ENCODE measurements around the gene CLDN22. TPM values are rescaled to one million over a fixed set of nuclear protein-coding genes. Genes with fewer than 3 reads are reported as not detected.
"Not testable (repeated sequence)": the region's sequence is repeated elsewhere in the genome, so short reads cannot be mapped to it uniquely, and the experiment has no call there.

CLDN22 gene
- total RNA-seq, 1 experiment from 2014 or later, result not detected

DNA sequence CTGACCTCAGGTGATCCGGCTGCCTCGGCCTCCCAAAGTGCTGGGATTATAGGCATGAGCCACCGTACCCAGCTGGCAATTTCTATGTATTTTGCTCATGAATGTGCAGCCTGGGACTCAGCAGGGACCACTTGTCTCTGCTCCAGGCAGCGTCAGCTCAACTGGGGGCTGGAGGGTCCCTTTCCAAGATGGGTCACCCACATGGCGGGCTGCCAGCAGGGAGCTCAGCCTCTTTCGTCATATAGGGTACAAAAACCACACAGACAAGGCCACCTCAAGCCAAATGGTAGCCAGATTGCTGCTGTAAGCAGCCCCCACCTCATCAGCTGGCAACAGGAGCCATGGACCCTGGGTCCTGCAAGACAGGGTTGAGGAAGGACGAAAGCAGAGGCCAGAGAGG is 4.5 kb upstream of the CLDN22 start:
- TF ChIP-seq, protein P1, sequence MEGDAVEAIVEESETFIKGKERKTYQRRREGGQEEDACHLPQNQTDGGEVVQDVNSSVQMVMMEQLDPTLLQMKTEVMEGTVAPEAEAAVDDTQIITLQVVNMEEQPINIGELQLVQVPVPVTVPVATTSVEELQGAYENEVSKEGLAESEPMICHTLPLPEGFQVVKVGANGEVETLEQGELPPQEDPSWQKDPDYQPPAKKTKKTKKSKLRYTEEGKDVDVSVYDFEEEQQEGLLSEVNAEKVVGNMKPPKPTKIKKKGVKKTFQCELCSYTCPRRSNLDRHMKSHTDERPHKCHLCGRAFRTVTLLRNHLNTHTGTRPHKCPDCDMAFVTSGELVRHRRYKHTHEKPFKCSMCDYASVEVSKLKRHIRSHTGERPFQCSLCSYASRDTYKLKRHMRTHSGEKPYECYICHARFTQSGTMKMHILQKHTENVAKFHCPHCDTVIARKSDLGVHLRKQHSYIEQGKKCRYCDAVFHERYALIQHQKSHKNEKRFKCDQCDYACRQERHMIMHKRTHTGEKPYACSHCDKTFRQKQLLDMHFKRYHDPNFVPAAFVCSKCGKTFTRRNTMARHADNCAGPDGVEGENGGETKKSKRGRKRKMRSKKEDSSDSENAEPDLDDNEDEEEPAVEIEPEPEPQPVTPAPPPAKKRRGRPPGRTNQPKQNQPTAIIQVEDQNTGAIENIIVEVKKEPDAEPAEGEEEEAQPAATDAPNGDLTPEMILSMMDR (IDR thresholded peaks at IDR 0.05; ENCODE audit: unreplicated experiment), result no peak
- DNase-seq (ENCODE audit: unreplicated experiment), result no peak
- H3K4me3 Mint-ChIP-seq (ENCODE audit: unreplicated experiment), result no peak overlapping the region
- CTCF ChIA-PET, result interaction anchor here (0.6 to 1.1 kb wide), 2 partner anchors 43 to 69 kb away, joined by 3 read pairs; no protein-coding TSS in a partner anchor
- peaks cover 6% of the 10 kb centered on the region for H3K9me3 Mint-ChIP-seq (ENCODE audit: unreplicated experiment)
- H3K36me3 Mint-ChIP-seq (ENCODE audit: insufficient read depth, unreplicated experiment), result peaks cover 13% of the 10 kb centered on the region
- H3K4me1 Mint-ChIP-seq (ENCODE audit: insufficient read depth, unreplicated experiment), result no peaks in the 10 kb centered on the region
- no peaks in the 10 kb centered on the region for H3K27me3 Mint-ChIP-seq (ENCODE audit: insufficient read depth, unreplicated experiment)
- intact Hi-C loops (cut with micrococcal nuclease), result no loop called here
- H3K27ac Mint-ChIP-seq (ENCODE audit: low read depth, unreplicated experiment), result no peak overlapping the region
- POLR2A ChIA-PET, result no interaction called here
- no TSS peak for BruUV-seq (replicated peaks)

DNA sequence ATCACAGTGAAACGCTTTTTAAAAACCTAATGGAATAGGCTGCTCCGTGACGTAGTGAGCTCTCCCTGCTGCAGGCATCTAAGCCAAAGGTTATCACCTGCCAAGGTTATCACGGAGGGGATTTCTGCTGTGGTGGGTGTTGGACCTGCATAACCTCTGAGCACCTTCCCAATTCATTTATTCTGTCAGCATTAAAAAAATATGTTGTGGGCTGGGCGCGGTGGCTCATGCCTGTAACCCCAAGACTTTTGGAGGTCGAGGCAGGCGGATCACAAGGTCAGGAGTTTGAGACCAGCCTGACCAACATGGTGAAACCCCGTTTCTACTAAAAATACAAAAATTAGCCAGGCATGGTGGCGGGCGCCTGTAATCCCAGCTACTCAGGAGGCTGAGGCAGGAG is 4.0 kb upstream of the CLDN22 start:
- H3K4me3 Mint-ChIP-seq (ENCODE audit: unreplicated experiment); H3K9me3 Mint-ChIP-seq (ENCODE audit: unreplicated experiment); POLR2A ChIA-PET; BruUV-seq (replicated peaks); H3K27ac Mint-ChIP-seq (ENCODE audit: low read depth, unreplicated experiment); DNase-seq (ENCODE audit: unreplicated experiment); H3K4me1 Mint-ChIP-seq (ENCODE audit: insufficient read depth, unreplicated experiment); CTCF ChIA-PET; H3K27me3 Mint-ChIP-seq (ENCODE audit: insufficient read depth, unreplicated experiment); intact Hi-C loops (cut with micrococcal nuclease): not testable (repeated sequence)
- H3K36me3 Mint-ChIP-seq (ENCODE audit: insufficient read depth, unreplicated experiment), result peaks cover 17% of the 10 kb centered on the region

DNA sequence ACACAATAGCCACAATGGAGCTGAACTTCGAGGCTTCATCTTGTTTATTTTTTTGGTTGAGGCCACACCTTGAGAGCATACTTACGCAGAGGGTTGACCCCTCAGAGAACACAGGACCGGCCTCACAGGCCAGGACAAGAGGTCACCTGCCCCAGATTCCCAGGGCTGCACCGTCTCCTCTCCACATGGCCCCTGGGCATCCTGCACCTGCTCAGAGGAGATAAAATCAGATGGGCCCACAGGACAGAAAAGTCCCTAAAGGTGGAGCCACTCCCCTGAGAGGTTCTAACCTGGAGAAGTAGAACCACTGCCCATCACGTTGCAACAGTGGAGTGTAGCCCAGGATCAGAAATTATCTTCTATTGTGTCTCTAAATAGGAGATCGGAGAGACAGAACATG is 3.2 kb upstream of the CLDN22 start:
- Mint-ChIP-seq H3K9me3 (ENCODE audit: unreplicated experiment) (peaks cover 6% of the 10 kb centered on the region), H3K4me1 (ENCODE audit: insufficient read depth, unreplicated experiment) (no peaks in the 10 kb centered on the region)
- no TSS peak for BruUV-seq (replicated peaks)

DNA sequence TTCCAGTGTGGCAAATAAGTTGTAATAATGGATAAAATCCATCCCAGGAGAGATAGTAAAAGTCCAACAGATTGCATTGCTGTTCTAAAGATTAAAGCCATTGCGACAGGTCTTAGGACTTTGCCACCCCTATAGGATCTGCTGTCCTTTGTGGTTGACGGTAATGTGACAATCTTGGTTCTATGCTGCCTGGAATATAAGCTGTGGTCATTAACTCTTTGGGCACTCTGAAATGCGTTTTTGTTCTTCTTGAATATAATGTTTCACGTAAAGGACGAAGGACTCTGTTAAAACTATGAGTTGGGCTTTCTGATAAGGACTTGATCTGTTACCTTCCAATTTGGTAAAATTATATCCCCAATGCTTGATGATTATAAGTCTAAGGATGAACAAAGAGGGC is 2.2 kb upstream of the CLDN22 start, which contains the start of gene CLDN24:
Gene CLDN24, minus strand, starts transcription at position 101 of the 400 bp plus-strand sequence. Its CDS starts 0 bp downstream, at position 101.
- no peak within 1 kb of the TSS for H3K4me3 Mint-ChIP-seq (ENCODE audit: unreplicated experiment)
- ChIA-PET CTCF (interaction anchor here (0.6 to 1.1 kb wide), 2 partner anchors 18 to 85 kb away, joined by 3 read pairs; no protein-coding TSS in a partner anchor), POLR2A (no interaction called here)
- no peaks in the 10 kb centered on the region for H3K4me1 Mint-ChIP-seq (ENCODE audit: insufficient read depth, unreplicated experiment)
- H3K27ac Mint-ChIP-seq (ENCODE audit: low read depth, unreplicated experiment), result no peak within 1 kb of the TSS
- H3K36me3 Mint-ChIP-seq (ENCODE audit: insufficient read depth, unreplicated experiment), result peaks cover 15% of the 10 kb centered on the region
- no TSS peak for BruUV-seq (replicated peaks)
- H3K27me3 Mint-ChIP-seq (ENCODE audit: insufficient read depth, unreplicated experiment), result no peaks in the 10 kb centered on the region
- peaks cover 6% of the 10 kb centered on the region for H3K9me3 Mint-ChIP-seq (ENCODE audit: unreplicated experiment)
- no peak for DNase-seq (ENCODE audit: unreplicated experiment)
- intact Hi-C loops (cut with micrococcal nuclease), result no loop called here
- TF ChIP-seq, protein P1 (IDR thresholded peaks at IDR 0.05; ENCODE audit: unreplicated experiment), result no peak

More for the DNA sequence above, 3.2 kb upstream of the CLDN22 start:
- no peak overlapping the region for H3K4me3 Mint-ChIP-seq (ENCODE audit: unreplicated experiment)
- POLR2A ChIA-PET, result interaction anchor here (0.7 kb wide), 1 partner anchor 1314 kb away, joined by 3 read pairs; no protein-coding TSS in a partner anchor
- no peak for DNase-seq (ENCODE audit: unreplicated experiment)
- H3K27ac Mint-ChIP-seq (ENCODE audit: low read depth, unreplicated experiment), result no peak overlapping the region
- no peaks in the 10 kb centered on the region for H3K27me3 Mint-ChIP-seq (ENCODE audit: insufficient read depth, unreplicated experiment)
- CTCF ChIA-PET, result interaction anchor here (0.7 kb wide), 1 partner anchor 86 kb away, joined by 4 read pairs; no protein-coding TSS in a partner anchor
- H3K36me3 Mint-ChIP-seq (ENCODE audit: insufficient read depth, unreplicated experiment), result peaks cover 15% of the 10 kb centered on the region
- intact Hi-C loops (cut with micrococcal nuclease), result no loop called here
- TF ChIP-seq, protein P1 (IDR thresholded peaks at IDR 0.05; ENCODE audit: unreplicated experiment), result no peak

DNA sequence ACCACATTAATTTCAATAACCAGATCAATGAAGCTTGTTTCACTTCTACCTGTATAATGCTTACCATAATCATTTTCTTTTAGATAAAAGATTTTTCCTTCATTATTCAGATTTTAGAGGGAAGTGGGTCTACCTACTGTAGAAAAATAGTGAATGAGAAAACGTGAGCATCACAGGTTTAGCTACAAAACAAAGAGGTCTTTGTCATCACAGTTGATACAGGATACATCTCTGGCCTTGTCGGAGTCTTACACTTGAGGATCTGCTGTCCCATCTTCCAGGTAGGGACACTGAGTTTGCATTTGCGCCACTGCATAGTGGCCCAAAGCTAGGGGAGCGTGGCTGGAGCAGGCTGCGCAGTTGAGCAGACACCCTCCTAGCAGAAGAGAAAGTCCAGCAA is 1.4 kb upstream of the CLDN22 start:
- H3K4me1 Mint-ChIP-seq (ENCODE audit: insufficient read depth, unreplicated experiment), result no peaks in the 10 kb centered on the region
- intact Hi-C loops (cut with micrococcal nuclease), result no loop called here
- no peak overlapping the region for H3K4me3 Mint-ChIP-seq (ENCODE audit: unreplicated experiment)
- TF ChIP-seq, protein P1 (IDR thresholded peaks at IDR 0.05; ENCODE audit: unreplicated experiment), result no peak
- BruUV-seq (replicated peaks), result no TSS peak
- ChIA-PET CTCF (interaction anchor here (1.1 kb wide), 2 partner anchors 21 to 86 kb away, joined by 3 to 4 read pairs; no protein-coding TSS in a partner anchor), POLR2A (no interaction called here)
- no peak for DNase-seq (ENCODE audit: unreplicated experiment)
- H3K27me3 Mint-ChIP-seq (ENCODE audit: insufficient read depth, unreplicated experiment), result no peaks in the 10 kb centered on the region
- H3K36me3 Mint-ChIP-seq (ENCODE audit: insufficient read depth, unreplicated experiment), result peaks cover 17% of the 10 kb centered on the region
- H3K27ac Mint-ChIP-seq (ENCODE audit: low read depth, unreplicated experiment), result no peak overlapping the region
- H3K9me3 Mint-ChIP-seq (ENCODE audit: unreplicated experiment), result peaks cover 5% of the 10 kb centered on the region
